ENCODE data around the gene GHR.

The GHR gene

GRCh38 chr5:42392917-42393316 lies 30.3 kb upstream of the GHR start:
- ChIA-PET POLR2A (ENCODE audit: low non-redundant PET) (no interaction called here), CTCF (no interaction called here)
- TF ChIP-seq CTCF (conservative IDR thresholded peaks at IDR 0.05; ENCODE audit: low read depth) = no peak
- no peak overlapping the region for H3K27ac ChIP-seq
- DNase-seq (ENCODE audit: low spot score) = no peak

- POLR2A ChIA-PET (ENCODE audit: low non-redundant PET) = no interaction called here
- no peak for TF ChIP-seq CTCF (conservative IDR thresholded peaks at IDR 0.05; ENCODE audit: low read depth)
- DNase-seq (ENCODE audit: low spot score) = no peak
- CTCF ChIA-PET = no interaction called here
- no peak overlapping the region for H3K27ac ChIP-seq
Measured at GRCh38 chr5:42396111-42396510, 27.1 kb upstream of the GHR start.

- ChIA-PET POLR2A (ENCODE audit: low non-redundant PET) (no interaction called here), CTCF (interaction anchor here (0.6 kb wide), 1 partner anchor 867 kb away, joined by 3 read pairs; no protein-coding TSS in a partner anchor)
- TF ChIP-seq CTCF (conservative IDR thresholded peaks at IDR 0.05; ENCODE audit: low read depth) = no peak
- no peak overlapping the region for H3K27ac ChIP-seq
- DNase-seq (ENCODE audit: low spot score) = no peak
Measured at GRCh38 chr5:42397267-42397666, 26.0 kb upstream of the GHR start.

GRCh38 chr5:42399702-42400101 lies 23.5 kb upstream of the GHR start:
- POLR2A ChIA-PET (ENCODE audit: low non-redundant PET) = no interaction called here

GRCh38 chr5:42400474-42400873 lies 22.8 kb upstream of the GHR start:
- no peak overlapping the region for H3K27ac ChIP-seq
- no peak for DNase-seq (ENCODE audit: low spot score)
- CTCF ChIA-PET = interaction anchor here (0.6 kb wide), 1 partner anchor 1658 kb away, joined by 3 read pairs; no protein-coding TSS in a partner anchor
- POLR2A ChIA-PET (ENCODE audit: low non-redundant PET) = no interaction called here
- no peak for TF ChIP-seq CTCF (conservative IDR thresholded peaks at IDR 0.05; ENCODE audit: low read depth)

More at GRCh38 chr5:42399702-42400101, 23.5 kb upstream of the GHR start:
- TF ChIP-seq CTCF (conservative IDR thresholded peaks at IDR 0.05; ENCODE audit: low read depth) = no peak
- DNase-seq (ENCODE audit: low spot score) = no peak
- H3K27ac ChIP-seq = no peak overlapping the region
- CTCF ChIA-PET = interaction anchor here (0.6 kb wide), 2 partner anchors 85 to 1658 kb away, joined by 3 read pairs; no protein-coding TSS in a partner anchor

- ChIA-PET POLR2A (ENCODE audit: low non-redundant PET) (no interaction called here), CTCF (no interaction called here)
- TF ChIP-seq CTCF (conservative IDR thresholded peaks at IDR 0.05; ENCODE audit: low read depth) = no peak
- no peak for DNase-seq (ENCODE audit: low spot score)
- no peak overlapping the region for H3K27ac ChIP-seq
Measured at GRCh38 chr5:42403236-42403635, 20.0 kb upstream of the GHR start.

- DNase-seq (ENCODE audit: low spot score) = no peak
- no peak for TF ChIP-seq CTCF (conservative IDR thresholded peaks at IDR 0.05; ENCODE audit: low read depth)
- CTCF ChIA-PET = no interaction called here
- H3K27ac ChIP-seq = no peak overlapping the region
- POLR2A ChIA-PET (ENCODE audit: low non-redundant PET) = no interaction called here
Measured at GRCh38 chr5:42404366-42404765, 18.9 kb upstream of the GHR start.
